NCI-H82 treated with DMSO at 0.1 percent for 48 hours (cell line): Measurements from ENCODE around the gene JMJD8.

ENCODE experiments used
- DNase-seq: peaks from one replicate; lab custom pipeline; 2025; ENCODE audit not compliant: unreplicated experiment; lab: John Stamatoyannopoulos, UW

The JMJD8 gene

GRCh38 chr16:677316-678190 is 6.6 kb downstream of the JMJD8 start:
- DNase-seq: no peak

GRCh38 chr16:676913-677312 is 7.2 kb downstream of the JMJD8 start:
- DNase-seq: no peak

DNA sequence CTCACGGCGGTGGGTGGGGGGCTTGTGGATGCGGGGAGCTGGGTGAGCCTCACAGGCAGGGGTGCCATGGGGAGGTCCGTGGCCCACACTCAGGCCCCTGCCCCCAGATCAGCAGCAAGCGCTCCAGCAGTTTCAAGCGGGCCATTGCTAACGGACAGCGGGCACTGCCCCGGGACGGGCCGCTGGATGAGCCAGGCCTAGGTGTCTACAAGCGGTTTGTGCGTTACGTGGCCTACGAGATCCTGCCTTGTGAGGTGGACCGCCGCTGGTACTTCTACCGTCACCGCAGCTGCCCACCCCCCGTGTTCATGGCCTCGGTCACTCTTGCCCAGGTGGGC is 7.6 kb downstream of the JMJD8 start:
- DNase-seq: no peak

GRCh38 chr16:675884-676564 is 8.1 kb downstream of the JMJD8 start:
- DNase-seq: no peak

GRCh38 chr16:674968-675883 is 8.9 kb downstream of the JMJD8 start, which contains the start of gene RHBDL1:
Gene RHBDL1, plus strand, starts transcription at chr16:675671. Its CDS starts 120 bp downstream, at chr16:675791.
- no peak for DNase-seq

DNA sequence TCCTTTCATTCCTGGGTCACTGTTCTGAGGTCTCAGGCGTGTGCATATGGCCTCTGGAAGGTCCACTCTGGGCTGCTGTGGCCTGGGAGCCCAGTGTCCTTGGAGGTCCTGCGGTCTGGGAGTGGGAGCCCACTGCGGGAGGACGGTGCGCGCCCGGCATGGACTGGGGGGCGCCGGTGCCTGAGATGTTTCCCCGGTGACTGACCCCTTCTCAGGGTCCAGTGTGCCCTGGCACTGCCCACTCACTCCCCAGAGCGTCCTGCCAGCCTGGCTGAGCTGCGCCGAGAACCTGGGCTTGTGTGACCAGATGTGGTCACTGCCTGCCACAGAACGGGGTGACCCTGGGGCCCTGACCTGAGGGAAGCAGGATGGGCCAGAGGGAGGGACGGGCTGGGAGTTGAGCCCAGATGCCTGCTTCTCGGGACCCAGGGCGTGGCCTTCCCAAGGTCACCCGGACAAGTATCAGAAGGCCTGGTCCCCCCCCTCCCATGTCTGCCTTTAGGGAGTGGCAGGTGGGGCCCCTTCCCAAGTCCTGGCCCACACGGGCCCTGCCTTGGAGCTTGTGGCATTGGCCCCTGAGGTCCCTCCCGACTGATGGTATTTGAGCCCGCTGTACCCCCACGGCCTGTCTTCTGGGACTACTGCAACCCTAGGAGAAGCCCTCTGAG is 9.8 kb downstream of the JMJD8 start:
- DNase-seq: no peak

DNA sequence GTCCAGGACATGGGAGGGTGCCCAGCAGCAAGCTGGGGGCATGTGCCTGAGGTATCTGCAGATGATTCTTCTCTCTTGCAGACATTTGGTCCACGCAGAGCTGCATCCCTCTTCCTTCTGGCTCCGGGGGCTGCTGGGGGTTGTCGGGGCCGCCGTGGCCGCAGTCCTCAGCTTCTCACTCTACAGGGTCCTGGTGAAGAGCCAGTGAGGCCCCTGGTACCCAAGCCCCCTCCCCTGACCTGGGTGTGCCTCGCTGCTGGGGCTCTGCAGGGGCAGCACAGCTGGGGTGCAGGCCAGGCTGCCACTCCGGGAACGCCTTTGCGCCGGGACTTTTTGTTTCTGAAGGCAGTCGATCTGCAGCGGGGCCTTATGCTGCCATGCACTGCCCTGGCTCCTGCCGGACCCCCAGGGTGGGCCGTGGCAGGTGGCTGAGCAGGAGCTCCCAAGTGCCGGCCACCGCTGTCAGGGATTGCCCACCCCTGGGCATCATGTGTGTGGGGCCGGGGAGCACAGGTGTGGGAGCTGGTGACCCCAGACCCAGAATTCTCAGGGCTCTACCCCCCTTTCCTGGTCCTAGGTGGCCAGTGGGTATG is 10.6 kb downstream of the JMJD8 start:
- DNase-seq: no peak

- no peak for DNase-seq
These were observed 11.3 kb downstream of the JMJD8 start for GRCh38 chr16:672851-673250.

DNA sequence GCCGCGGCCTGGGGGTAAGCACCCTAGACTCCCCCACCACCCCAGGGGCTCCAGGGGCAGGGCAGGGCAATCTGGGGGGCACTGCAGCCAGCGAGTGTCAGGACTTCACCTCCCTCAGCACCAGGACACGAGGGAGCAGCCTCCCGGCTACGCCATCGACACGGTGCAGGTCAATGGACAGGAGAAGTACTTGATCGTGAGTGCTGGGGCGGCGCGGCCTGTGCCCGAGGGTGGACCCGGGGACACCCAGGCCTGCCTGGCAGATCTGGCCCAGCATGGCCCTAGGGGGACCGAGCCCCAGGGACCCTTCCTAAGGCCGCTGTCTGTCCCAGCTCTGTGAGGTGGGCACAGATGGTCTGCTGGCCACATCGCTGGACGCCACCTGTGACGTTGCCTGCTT is 11.8 kb downstream of the JMJD8 start:
- DNase-seq: no peak

GRCh38 chr16:671353-672131 is 12.6 kb downstream of the JMJD8 start:
- DNase-seq: no peak

DNA sequence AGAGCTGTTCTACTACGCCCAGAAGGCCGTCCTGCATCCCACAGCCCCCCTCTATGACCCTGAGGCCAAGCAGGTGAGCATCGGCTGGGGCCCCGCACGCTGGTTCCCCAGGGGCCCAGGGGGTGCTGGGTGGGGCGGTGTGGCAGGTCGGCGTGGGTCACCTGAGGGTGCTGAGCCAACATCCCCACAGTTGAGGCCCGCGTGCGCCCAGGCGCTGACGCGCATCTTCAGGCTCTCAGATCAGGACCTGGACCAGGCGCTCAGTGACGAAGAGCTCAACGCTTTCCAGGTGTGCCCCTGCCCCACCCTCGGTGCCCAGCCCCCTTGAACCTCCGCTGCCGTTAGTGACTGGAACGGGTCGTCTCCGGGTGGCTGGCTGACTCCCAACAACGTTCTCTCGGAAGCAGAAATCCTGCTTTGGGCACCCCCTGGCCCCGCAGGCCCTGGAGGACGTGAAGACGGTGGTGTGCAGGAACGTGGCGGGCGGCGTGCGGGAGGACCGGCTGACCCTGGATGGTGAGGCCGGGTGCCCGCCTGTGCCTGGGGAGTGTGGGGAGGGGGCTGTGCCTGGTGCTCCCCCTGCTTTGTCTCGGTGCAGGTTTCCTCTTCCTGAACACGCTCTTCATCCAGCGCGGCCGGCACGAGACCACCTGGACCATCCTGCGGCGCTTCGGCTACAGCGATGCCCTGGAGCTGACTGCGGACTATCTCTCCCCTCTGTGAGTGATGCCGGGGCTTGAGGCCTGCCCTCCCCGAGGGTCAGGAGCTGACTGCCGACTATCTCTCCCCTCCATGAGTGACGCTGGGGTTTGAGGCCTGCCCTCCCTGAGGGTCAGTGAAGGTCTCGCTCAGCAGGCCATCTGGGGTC is 13.4 kb downstream of the JMJD8 start:
- no peak for DNase-seq

- no peak for DNase-seq
These were observed 14.5 kb downstream of the JMJD8 start for GRCh38 chr16:669666-670065.

GRCh38 chr16:668519-669171 is 15.5 kb downstream of the JMJD8 start:
- DNase-seq: no peak

GRCh38 chr16:667780-668518 is 16.2 kb downstream of the JMJD8 start, which contains the start of gene RHOT2:
Gene RHOT2, plus strand, starts transcription at chr16:668132. Its CDS starts 68 bp downstream, at chr16:668200.
- peak; percentile 61 for DNase-seq

GRCh38 chr16:667113-667779 is 16.9 kb downstream of the JMJD8 start:
- DNase-seq: no peak

GRCh38 chr16:666572-666971 is 17.6 kb downstream of the JMJD8 start:
- DNase-seq: no peak

- DNase-seq: no peak
These were observed 21.5 kb downstream of the JMJD8 start for GRCh38 chr16:662597-662996.
